IMR-90 (cell line): ENCODE results near the gene CATSPER1. TPM values are rescaled to one million over a fixed set of nuclear protein-coding genes. Genes with fewer than 3 reads are reported as not detected.

Experiments
- MAFK ChIP-seq: IDR thresholded peaks from 2 replicates; pipeline ENCODE4 v1.6.1; 2012; ENCODE audit warnings: low read depth, low read length, improper control_type of control experiment
- USF2 ChIP-seq: fragments of 150-350 bp; IDR thresholded peaks from 2 replicates; pipeline ENCODE4 v1.6.1; 2017; ENCODE audit warnings: mild to moderate bottlenecking, antibody characterized with exemption, low read length, low read depth
- polyA plus RNA-seq, 3 experiments: library from polyadenylated mRNA; depleted of rRNA; stranded (reverse); fragments of >200 nt; gene quantifications; 2 replicates each; pipeline ENCODE4 v1.2.3, GENCODE V29; 2012; ENCODE audit warnings: low replicate concordance in 1 of 3
- total RNA-seq: library from RNA; depleted of rRNA; stranded (reverse); fragments of >200 nt; gene quantifications from 2 replicates; pipeline ENCODE4 v1.2.3, GENCODE V29; 2012; rRNA removed

The CATSPER1 gene
- total and polyA plus RNA-seq, 2 of the 4 experiments (the other 2 are of a cell fraction), result 0.18 to 0.91 TPM

GRCh38 chr11:65967329-65967934 lies 58.8 kb downstream of the CATSPER1 start (continued):
- no peak for TF ChIP-seq USF2
- TF ChIP-seq MAFK, result no peak

Other genes with a start within 250 kb of the CATSPER1 start
- gene AP5B1, start 245.5 kb downstream of the CATSPER1 start, total RNA-seq, result 2.2 and 2.5 TPM in 2 replicates
- gene AP5B1, start 245.5 kb downstream of the CATSPER1 start, polyA plus RNA-seq (2012; rRNA removed), result 5.0 and 6.0 TPM in 2 replicates
- not detected in 2 replicates for gene OVOL1, start 239.4 kb downstream of the CATSPER1 start, total RNA-seq
- gene OVOL1, start 239.4 kb downstream of the CATSPER1 start, polyA plus RNA-seq (2012; rRNA removed), result not detected in 2 replicates
- gene SNX32, start 192.5 kb downstream of the CATSPER1 start, total RNA-seq, result 0.36 TPM in 1 of 2 replicates, not detected in the other
- 0.69 and 0.79 TPM in 2 replicates for gene SNX32, start 192.5 kb downstream of the CATSPER1 start, polyA plus RNA-seq (2012; rRNA removed)
- 919 and 960 TPM in 2 replicates for gene CFL1, start 168.3 kb downstream of the CATSPER1 start, total RNA-seq
- gene CFL1, start 168.3 kb downstream of the CATSPER1 start, polyA plus RNA-seq (2012; rRNA removed), result 2,231 and 2,466 TPM in 2 replicates
- 22.5 and 23.7 TPM in 2 replicates for gene MUS81, start 166.0 kb downstream of the CATSPER1 start, total RNA-seq
- gene MUS81, start 166.0 kb downstream of the CATSPER1 start, polyA plus RNA-seq (2012; rRNA removed), result 47.9 and 57.0 TPM in 2 replicates
- gene EFEMP2, start 153.7 kb downstream of the CATSPER1 start, total RNA-seq, result 62.7 and 69.2 TPM in 2 replicates
- 431 and 601 TPM in 2 replicates for gene EFEMP2, start 153.7 kb downstream of the CATSPER1 start, polyA plus RNA-seq (2012; rRNA removed)
- gene CTSW, start 146.6 kb downstream of the CATSPER1 start, total RNA-seq, result 0.18 TPM in 1 of 2 replicates, not detected in the other
- gene CTSW, start 146.6 kb downstream of the CATSPER1 start, polyA plus RNA-seq (2012; rRNA removed), result 0.07 and 0.23 TPM in 2 replicates
- gene FIBP, start 138.0 kb downstream of the CATSPER1 start, total RNA-seq, result 119 and 182 TPM in 2 replicates
- 141 and 163 TPM in 2 replicates for gene FIBP, start 138.0 kb downstream of the CATSPER1 start, polyA plus RNA-seq (2012; rRNA removed)
- gene CCDC85B, start 135.8 kb downstream of the CATSPER1 start, total RNA-seq, result 17.6 and 21.9 TPM in 2 replicates
- gene CCDC85B, start 135.8 kb downstream of the CATSPER1 start, polyA plus RNA-seq (2012; rRNA removed), result 35.4 and 62.1 TPM in 2 replicates
- gene FOSL1, start 126.1 kb downstream of the CATSPER1 start, total RNA-seq, result 17.2 and 26.1 TPM in 2 replicates
- 97.4 and 107 TPM in 2 replicates for gene FOSL1, start 126.1 kb downstream of the CATSPER1 start, polyA plus RNA-seq (2012; rRNA removed)
- gene C11orf68, start 107.4 kb downstream of the CATSPER1 start, total RNA-seq, result 19.4 and 20.3 TPM in 2 replicates
- gene C11orf68, start 107.4 kb downstream of the CATSPER1 start, polyA plus RNA-seq (2012; rRNA removed), result 96.1 and 104 TPM in 2 replicates
- 237 and 339 TPM in 2 replicates for gene DRAP1, start 107.1 kb downstream of the CATSPER1 start, total RNA-seq
- 344 and 428 TPM in 2 replicates for gene DRAP1, start 107.1 kb downstream of the CATSPER1 start, polyA plus RNA-seq (2012; rRNA removed)
- under 0.01 TPM in 1 of 2 replicates, not detected in the other for gene TSGA10IP, start 81.0 kb downstream of the CATSPER1 start, total RNA-seq
- gene TSGA10IP, start 81.0 kb downstream of the CATSPER1 start, polyA plus RNA-seq (2012; rRNA removed), result 0.19 and 0.21 TPM in 2 replicates
- gene SART1, start 64.7 kb downstream of the CATSPER1 start, total RNA-seq, result 25.5 and 32.5 TPM in 2 replicates
- gene SART1, start 64.7 kb downstream of the CATSPER1 start, polyA plus RNA-seq (2012; rRNA removed), result 42.2 and 43.5 TPM in 2 replicates
- 43.0 and 62.6 TPM in 2 replicates for gene EIF1AD, start 24.3 kb downstream of the CATSPER1 start, total RNA-seq
- 30.0 and 32.5 TPM in 2 replicates for gene EIF1AD, start 24.3 kb downstream of the CATSPER1 start, polyA plus RNA-seq (2012; rRNA removed)
- gene BANF1, start 24.0 kb downstream of the CATSPER1 start, total RNA-seq, result 35.0 and 36.6 TPM in 2 replicates
- gene BANF1, start 24.0 kb downstream of the CATSPER1 start, polyA plus RNA-seq (2012; rRNA removed), result 242 and 249 TPM in 2 replicates
- 0.28 and 0.54 TPM in 2 replicates for gene CST6, start 14.5 kb downstream of the CATSPER1 start, total RNA-seq
- 3.0 and 4.9 TPM in 2 replicates for gene CST6, start 14.5 kb downstream of the CATSPER1 start, polyA plus RNA-seq (2012; rRNA removed)
- gene GAL3ST3, start 22.7 kb upstream of the CATSPER1 start, total RNA-seq, result not detected in 2 replicates
- 0.19 TPM in 2 replicates for gene GAL3ST3, start 22.7 kb upstream of the CATSPER1 start, polyA plus RNA-seq (2012; rRNA removed)
- 120 and 164 TPM in 2 replicates for gene SF3B2, start 25.9 kb upstream of the CATSPER1 start, total RNA-seq
- gene SF3B2, start 25.9 kb upstream of the CATSPER1 start, polyA plus RNA-seq (2012; rRNA removed), result 110 and 122 TPM in 2 replicates
- gene PACS1, start 43.8 kb upstream of the CATSPER1 start, total RNA-seq, result 7.3 and 8.6 TPM in 2 replicates
- 29.0 and 32.0 TPM in 2 replicates for gene PACS1, start 43.8 kb upstream of the CATSPER1 start, polyA plus RNA-seq (2012; rRNA removed)
- 6.9 and 7.9 TPM in 2 replicates for gene KLC2, start 231.2 kb upstream of the CATSPER1 start, total RNA-seq
- 22.0 and 26.4 TPM in 2 replicates for gene KLC2, start 231.2 kb upstream of the CATSPER1 start, polyA plus RNA-seq (2012; rRNA removed)
- gene RAB1B, start 242.2 kb upstream of the CATSPER1 start, total RNA-seq, result 76.9 and 83.7 TPM in 2 replicates
- 248 and 296 TPM in 2 replicates for gene RAB1B, start 242.2 kb upstream of the CATSPER1 start, polyA plus RNA-seq (2012; rRNA removed)